ENCODE results near the gene CTPS1. TPM values are rescaled to one million over a fixed set of nuclear protein-coding genes. Genes with fewer than 3 reads are reported as not detected.

CTPS1 gene
- 73.8 and 77.6 TPM in 2 replicates for total RNA-seq (ENCODE audit: low replicate concordance)

GRCh38 chr1:40979241-40980067, at the start of gene CTPS1:
CTPS1 (plus strand) TSS chr1:40979696; CDS start chr1:40983291, 3,595 bp downstream.
- peaks cover 37% of the 10 kb centered on the region for H4K20me1 ChIP-seq (ENCODE audit: low read depth)
- H3F3A ChIP-seq (ENCODE audit: low read depth), result peaks cover 13% of the 10 kb centered on the region
- peak within 1 kb of the TSS; percentile 98 for H3K4me2 ChIP-seq
- H3K27me3 ChIP-seq, result no peaks in the 10 kb centered on the region
- peak within 1 kb of the TSS; percentile 88 for H3K27ac ChIP-seq
- peaks cover 46% of the 10 kb centered on the region for H3K79me2 ChIP-seq (ENCODE audit: low read depth)
- peaks cover 12% of the 10 kb centered on the region for H3K36me3 ChIP-seq
- H3K9me3 ChIP-seq (ENCODE audit: low read depth), result no peaks in the 10 kb centered on the region
- peaks cover 3% of the 10 kb centered on the region for H3K27me3 Mint-ChIP-seq (ENCODE audit: insufficient read depth, low read depth)
- H2AFZ ChIP-seq (replicated peaks), result peak within 1 kb of the TSS; percentile 85
- H3K4me3 Mint-ChIP-seq, result peak within 1 kb of the TSS; percentile 93
- peak within 1 kb of the TSS; percentile 87 for H3K9ac ChIP-seq
- H3K4me1 Mint-ChIP-seq, result peaks cover 25% of the 10 kb centered on the region
- peak within 1 kb of the TSS; percentile 96 for H3K27ac Mint-ChIP-seq
- TF ChIP-seq CTCF (IDR thresholded peaks at IDR 0.05), result peak; percentile 57
- no peak for TF ChIP-seq EZH2 (IDR thresholded peaks at IDR 0.05)
- no peaks in the 10 kb centered on the region for H3K9me3 Mint-ChIP-seq
- DNase-seq (ENCODE audit: low spot score), result peak; percentile 97
- H3K4me1 ChIP-seq, result peaks cover 16% of the 10 kb centered on the region
- H3K4me3 ChIP-seq, result peak within 1 kb of the TSS; percentile 58
- H3K36me3 Mint-ChIP-seq, result peaks cover 11% of the 10 kb centered on the region

GRCh38 chr1:40930174-40930964, 49.1 kb upstream of the CTPS1 start:
- H3K9me3 ChIP-seq (ENCODE audit: low read depth), result no peaks in the 10 kb centered on the region
- Mint-ChIP-seq H3K27ac (no peak overlapping the region), H3K36me3 (no peaks in the 10 kb centered on the region), H3K9me3 (no peaks in the 10 kb centered on the region), H3K4me1 (peaks cover 26% of the 10 kb centered on the region), H3K27me3 (ENCODE audit: insufficient read depth, low read depth) (peaks cover 8% of the 10 kb centered on the region), H3K4me3 (no peak overlapping the region)
- H3K27ac ChIP-seq, result no peak overlapping the region
- H3K79me2 ChIP-seq (ENCODE audit: low read depth), result no peaks in the 10 kb centered on the region
- DNase-seq (ENCODE audit: low spot score), result no peak
- H3K4me3 ChIP-seq, result no peak overlapping the region
- no peak for TF ChIP-seq CTCF (IDR thresholded peaks at IDR 0.05)
- TF ChIP-seq EZH2 (IDR thresholded peaks at IDR 0.05), result no peak
- no peak for TF ChIP-seq EZH2phosphoT487 (IDR thresholded peaks at IDR 0.05)
- no peaks in the 10 kb centered on the region for H3K36me3 ChIP-seq
- H2AFZ ChIP-seq (replicated peaks), result no peak overlapping the region
- H3F3A ChIP-seq (ENCODE audit: low read depth), result no peaks in the 10 kb centered on the region
- H3K9ac ChIP-seq, result no peak overlapping the region
- no peaks in the 10 kb centered on the region for H4K20me1 ChIP-seq (ENCODE audit: low read depth)
- H3K4me2 ChIP-seq, result no peak overlapping the region
- H3K27me3 ChIP-seq, result no peaks in the 10 kb centered on the region
- H3K4me1 ChIP-seq, result peaks cover 8% of the 10 kb centered on the region

- H3F3A ChIP-seq (ENCODE audit: low read depth), result no peaks in the 10 kb centered on the region
- H3K4me3 ChIP-seq, result no peak overlapping the region
- Mint-ChIP-seq H3K4me3 (no peak overlapping the region), H3K36me3 (no peaks in the 10 kb centered on the region), H3K4me1 (peaks cover 14% of the 10 kb centered on the region), H3K27me3 (ENCODE audit: insufficient read depth, low read depth) (peaks cover 5% of the 10 kb centered on the region), H3K27ac (no peak overlapping the region), H3K9me3 (no peaks in the 10 kb centered on the region)
- TF ChIP-seq EZH2phosphoT487 (IDR thresholded peaks at IDR 0.05), result no peak
- no peak for TF ChIP-seq CTCF (IDR thresholded peaks at IDR 0.05)
- TF ChIP-seq EZH2 (IDR thresholded peaks at IDR 0.05), result no peak
- peaks cover 2% of the 10 kb centered on the region for H3K4me1 ChIP-seq
- no peak overlapping the region for H3K27ac ChIP-seq
- H2AFZ ChIP-seq (replicated peaks), result no peak overlapping the region
- H3K36me3 ChIP-seq, result no peaks in the 10 kb centered on the region
- no peak overlapping the region for H3K9ac ChIP-seq
- no peaks in the 10 kb centered on the region for H4K20me1 ChIP-seq (ENCODE audit: low read depth)
- H3K9me3 ChIP-seq (ENCODE audit: low read depth), result no peaks in the 10 kb centered on the region
- H3K79me2 ChIP-seq (ENCODE audit: low read depth), result no peaks in the 10 kb centered on the region
- no peak overlapping the region for H3K4me2 ChIP-seq
- DNase-seq (ENCODE audit: low spot score), result no peak
- H3K27me3 ChIP-seq, result no peaks in the 10 kb centered on the region
These were observed 47.9 kb upstream of the CTPS1 start for GRCh38 chr1:40931601-40932000.

All from neural progenitor cell (in vitro differentiated cells).